22Rv1 (cell line): Measurements from ENCODE around the gene CDHR3.

Experiments used
- ZFX ChIP-seq: fragments of 450-650 bp; IDR thresholded peaks from 2 replicates; pipeline ENCODE4 v1.6.1; 2017; ENCODE audit warnings: antibody characterized with exemption, borderline replicate concordance
- TF ChIP-seq, protein P1 (sequence below): fragments of 450-650 bp; IDR thresholded peaks from 2 replicates; pipeline ENCODE4 v1.5.1; 2017; ENCODE audit warnings: mild to moderate bottlenecking

DNA sequence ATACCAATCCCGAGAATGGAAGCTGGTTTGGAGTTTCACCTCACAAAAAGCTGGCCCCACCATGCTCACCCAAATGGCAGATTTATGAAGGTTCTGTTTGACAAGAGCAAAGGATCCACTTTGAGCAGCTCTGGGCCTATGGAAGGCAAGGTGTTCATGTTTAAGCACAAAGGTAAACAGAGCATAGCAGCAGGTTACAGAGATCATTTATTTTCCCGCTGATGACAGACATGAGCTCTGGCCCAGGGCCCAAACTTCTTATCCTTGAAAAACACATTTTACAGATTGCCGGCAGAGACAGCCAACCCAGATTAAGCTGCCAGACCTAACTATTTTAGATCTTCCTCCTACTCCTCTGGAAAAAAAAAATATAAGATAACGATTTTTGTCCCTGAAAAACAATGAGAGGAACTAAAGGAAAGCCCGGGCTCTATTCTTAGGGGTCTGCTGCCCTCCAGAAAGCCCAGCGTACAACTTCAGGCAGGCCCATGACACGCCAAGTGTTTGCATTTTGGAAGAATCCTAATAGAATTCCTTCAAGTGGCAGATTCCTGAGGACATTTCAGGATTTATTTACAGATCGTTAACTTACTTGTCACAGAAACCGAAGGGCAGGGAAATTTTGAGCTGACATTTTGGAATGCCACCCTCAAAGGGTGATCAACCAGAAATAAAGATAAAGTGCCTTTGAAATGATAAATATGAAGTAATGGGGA lies 109.1 kb downstream of the CDHR3 start:
- TF ChIP-seq, protein P1, sequence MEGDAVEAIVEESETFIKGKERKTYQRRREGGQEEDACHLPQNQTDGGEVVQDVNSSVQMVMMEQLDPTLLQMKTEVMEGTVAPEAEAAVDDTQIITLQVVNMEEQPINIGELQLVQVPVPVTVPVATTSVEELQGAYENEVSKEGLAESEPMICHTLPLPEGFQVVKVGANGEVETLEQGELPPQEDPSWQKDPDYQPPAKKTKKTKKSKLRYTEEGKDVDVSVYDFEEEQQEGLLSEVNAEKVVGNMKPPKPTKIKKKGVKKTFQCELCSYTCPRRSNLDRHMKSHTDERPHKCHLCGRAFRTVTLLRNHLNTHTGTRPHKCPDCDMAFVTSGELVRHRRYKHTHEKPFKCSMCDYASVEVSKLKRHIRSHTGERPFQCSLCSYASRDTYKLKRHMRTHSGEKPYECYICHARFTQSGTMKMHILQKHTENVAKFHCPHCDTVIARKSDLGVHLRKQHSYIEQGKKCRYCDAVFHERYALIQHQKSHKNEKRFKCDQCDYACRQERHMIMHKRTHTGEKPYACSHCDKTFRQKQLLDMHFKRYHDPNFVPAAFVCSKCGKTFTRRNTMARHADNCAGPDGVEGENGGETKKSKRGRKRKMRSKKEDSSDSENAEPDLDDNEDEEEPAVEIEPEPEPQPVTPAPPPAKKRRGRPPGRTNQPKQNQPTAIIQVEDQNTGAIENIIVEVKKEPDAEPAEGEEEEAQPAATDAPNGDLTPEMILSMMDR, result no peak
- no peak for TF ChIP-seq ZFX
